ENCODE data around the gene GOLGA3.
"Not testable (repeated sequence)": the region's sequence is repeated elsewhere in the genome, so short reads cannot be mapped to it uniquely, and the experiment has no call there.

The GOLGA3 gene

GRCh38 chr12:132814232-132814631 lies 14.4 kb downstream of the GOLGA3 start:
- TF ChIP-seq Cebpa-rat (IDR thresholded peaks at IDR 0.05), result no peak
- Histone ChIP-seq H3K36me3 (peaks cover 86% of the 10 kb centered on the region), H3K4me3 (no peak overlapping the region), H3K9me3 (peaks cover 29% of the 10 kb centered on the region; the same call in 1 of the 2 replicates), H3K4me1 (peaks cover 13% of the 10 kb centered on the region), H3K4me2 (no peak overlapping the region), H3K27ac (no peak overlapping the region), H4K20me1 (0 out of 2 replicates have a peak, but pooled peaks cover 12% of the 10 kb centered on the region), H3K27me3 (no peaks in the 10 kb centered on the region), H3K9ac (no peak overlapping the region)

GRCh38 chr12:132813443-132813842 lies 15.2 kb downstream of the GOLGA3 start:
- Histone ChIP-seq H3K27ac (no peak overlapping the region), H3K9me3 (peaks cover 29% of the 10 kb centered on the region; the same call in 1 of the 2 replicates), H3K9ac (no peak overlapping the region), H4K20me1 (peaks cover 14% of the 10 kb centered on the region; the same call in 1 of the 2 replicates), H3K27me3 (no peaks in the 10 kb centered on the region), H3K36me3 (peaks cover 86% of the 10 kb centered on the region), H3K4me3 (no peak overlapping the region), H3K4me1 (peaks cover 5% of the 10 kb centered on the region), H3K4me2 (no peak overlapping the region)
- TF ChIP-seq Cebpa-rat (IDR thresholded peaks at IDR 0.05), result no peak

- Histone ChIP-seq H3K4me2 (no peak overlapping the region), H4K20me1 (peaks cover 17% of the 10 kb centered on the region; the same call in 1 of the 2 replicates), H3K4me1 (no peaks in the 10 kb centered on the region), H3K36me3 (peaks cover 86% of the 10 kb centered on the region), H3K9ac (no peak overlapping the region), H3K27me3 (no peaks in the 10 kb centered on the region), H3K4me3 (no peak overlapping the region), H3K9me3 (peaks cover 29% of the 10 kb centered on the region; the same call in 1 of the 2 replicates), H3K27ac (no peak overlapping the region)
- no peak for TF ChIP-seq Cebpa-rat (IDR thresholded peaks at IDR 0.05)
These were observed 15.9 kb downstream of the GOLGA3 start for GRCh38 chr12:132812631-132813305.

- H4K20me1 ChIP-seq, result peaks cover 36% of the 10 kb centered on the region
- peaks cover 89% of the 10 kb centered on the region for H3K36me3 ChIP-seq
- H3K4me1 ChIP-seq, H3K27me3 ChIP-seq, H3K27ac ChIP-seq, H3K4me2 ChIP-seq, H3K9ac ChIP-seq, H3K4me3 ChIP-seq: not testable (repeated sequence)
- peaks cover 29% of the 10 kb centered on the region; the same call in 1 of the 2 replicates for H3K9me3 ChIP-seq
These were observed 19.3 kb downstream of the GOLGA3 start for GRCh38 chr12:132809391-132809790.

GRCh38 chr12:132807295-132808092 lies 21.2 kb downstream of the GOLGA3 start:
- Histone ChIP-seq H3K9me3 (peaks cover 20% of the 10 kb centered on the region; the same call in 1 of the 2 replicates), H3K36me3 (peaks cover 91% of the 10 kb centered on the region), H4K20me1 (peaks cover 52% of the 10 kb centered on the region), H3K4me2 (no peak overlapping the region), H3K27ac (no peak overlapping the region), H3K9ac (no peak overlapping the region), H3K4me3 (no peak overlapping the region), H3K4me1 (no peaks in the 10 kb centered on the region), H3K27me3 (no peaks in the 10 kb centered on the region)
- no peak for TF ChIP-seq Cebpa-rat (IDR thresholded peaks at IDR 0.05)

- Histone ChIP-seq H3K4me2 (no peak overlapping the region), H3K4me3 (no peak overlapping the region), H3K27ac (no peak overlapping the region), H3K9ac (no peak overlapping the region), H3K36me3 (peaks cover 90% of the 10 kb centered on the region), H4K20me1 (peaks cover 52% of the 10 kb centered on the region), H3K9me3 (peaks cover 13% of the 10 kb centered on the region; the same call in 1 of the 2 replicates), H3K4me1 (no peaks in the 10 kb centered on the region), H3K27me3 (no peaks in the 10 kb centered on the region)
- no peak for TF ChIP-seq Cebpa-rat (IDR thresholded peaks at IDR 0.05)
These were observed 21.8 kb downstream of the GOLGA3 start for GRCh38 chr12:132806857-132807256.

- TF ChIP-seq Cebpa-rat (IDR thresholded peaks at IDR 0.05), result no peak
- no peaks in the 10 kb centered on the region for H3K4me1 ChIP-seq
- H3K9me3 ChIP-seq, result no peaks in the 10 kb centered on the region
- peaks cover 93% of the 10 kb centered on the region for H3K36me3 ChIP-seq
- no peak overlapping the region for H3K4me2 ChIP-seq
- H3K9ac ChIP-seq, result no peak overlapping the region
- H3K27me3 ChIP-seq, result no peaks in the 10 kb centered on the region
- peaks cover 52% of the 10 kb centered on the region for H4K20me1 ChIP-seq
- no peak overlapping the region for H3K27ac ChIP-seq
- H3K4me3 ChIP-seq, result no peak overlapping the region
These were observed 24.2 kb downstream of the GOLGA3 start for GRCh38 chr12:132804426-132804861.

- H3K27me3 ChIP-seq, result no peaks in the 10 kb centered on the region
- H3K9ac ChIP-seq, result no peak overlapping the region
- peaks cover 96% of the 10 kb centered on the region for H3K36me3 ChIP-seq
- no peak for TF ChIP-seq Cebpa-rat (IDR thresholded peaks at IDR 0.05)
- H3K4me3 ChIP-seq, result no peak overlapping the region
- H4K20me1 ChIP-seq, result peaks cover 52% of the 10 kb centered on the region
- no peak overlapping the region for H3K4me2 ChIP-seq
- H3K4me1 ChIP-seq, result no peaks in the 10 kb centered on the region
- H3K9me3 ChIP-seq, result no peaks in the 10 kb centered on the region
- H3K27ac ChIP-seq, result no peak overlapping the region
These were observed 24.8 kb downstream of the GOLGA3 start for GRCh38 chr12:132803888-132804287.

- no peak overlapping the region for H3K4me2 ChIP-seq
- TF ChIP-seq Cebpa-rat (IDR thresholded peaks at IDR 0.05), result no peak
- H3K4me3 ChIP-seq, result no peak overlapping the region
- H3K36me3 ChIP-seq, result peaks cover 96% of the 10 kb centered on the region
- no peaks in the 10 kb centered on the region for H3K9me3 ChIP-seq
- peaks cover 47% of the 10 kb centered on the region for H4K20me1 ChIP-seq
- H3K4me1 ChIP-seq, result no peaks in the 10 kb centered on the region
- H3K9ac ChIP-seq, result no peak overlapping the region
- H3K27ac ChIP-seq, result no peak overlapping the region
- no peaks in the 10 kb centered on the region for H3K27me3 ChIP-seq
These were observed 25.5 kb downstream of the GOLGA3 start for GRCh38 chr12:132803125-132803524.

GRCh38 chr12:132801741-132802140 lies 26.9 kb downstream of the GOLGA3 start:
- Histone ChIP-seq H4K20me1 (peaks cover 45% of the 10 kb centered on the region), H3K27ac (no peak overlapping the region), H3K4me2 (no peak overlapping the region), H3K36me3 (peaks cover 98% of the 10 kb centered on the region), H3K4me1 (no peaks in the 10 kb centered on the region), H3K27me3 (no peaks in the 10 kb centered on the region), H3K9ac (no peak overlapping the region), H3K4me3 (no peak overlapping the region), H3K9me3 (no peaks in the 10 kb centered on the region)
- no peak for TF ChIP-seq Cebpa-rat (IDR thresholded peaks at IDR 0.05)
